Measurements from ENCODE around the gene RASSF6.

The RASSF6 gene

DNA sequence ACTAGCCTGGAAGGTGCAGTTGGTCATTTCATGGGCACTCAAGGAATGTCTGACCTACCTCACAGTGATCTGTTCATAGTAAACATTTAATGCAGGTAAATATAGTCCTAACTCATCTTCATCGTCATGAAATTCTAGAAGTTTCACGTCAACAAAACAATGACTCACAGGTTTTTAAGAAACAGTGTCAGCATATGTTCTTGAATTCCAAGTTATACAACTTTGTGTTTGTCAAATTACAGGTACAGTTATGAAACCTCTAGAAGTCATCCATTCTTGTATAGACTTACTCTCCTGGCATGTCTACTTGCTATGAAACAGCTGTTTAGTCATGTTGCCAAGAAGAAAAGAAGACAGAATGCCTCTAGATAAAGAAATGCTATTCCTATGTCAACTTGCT is 92.1 kb downstream of the RASSF6 start:
- Histone ChIP-seq H3K4me3 (ENCODE audit: low read length) (no peak overlapping the region), H3K36me3 (ENCODE audit: insufficient read depth, low read length) (no peaks in the 10 kb centered on the region), H2AFZ (ENCODE audit: low read depth, low read length) (no peak overlapping the region), H3K4me1 (ENCODE audit: insufficient read depth, low read length) (no peaks in the 10 kb centered on the region), H3K9me3 (ENCODE audit: low read length) (no peaks in the 10 kb centered on the region), H3K27me3 (ENCODE audit: insufficient read depth, low read length) (no peaks in the 10 kb centered on the region)

DNA sequence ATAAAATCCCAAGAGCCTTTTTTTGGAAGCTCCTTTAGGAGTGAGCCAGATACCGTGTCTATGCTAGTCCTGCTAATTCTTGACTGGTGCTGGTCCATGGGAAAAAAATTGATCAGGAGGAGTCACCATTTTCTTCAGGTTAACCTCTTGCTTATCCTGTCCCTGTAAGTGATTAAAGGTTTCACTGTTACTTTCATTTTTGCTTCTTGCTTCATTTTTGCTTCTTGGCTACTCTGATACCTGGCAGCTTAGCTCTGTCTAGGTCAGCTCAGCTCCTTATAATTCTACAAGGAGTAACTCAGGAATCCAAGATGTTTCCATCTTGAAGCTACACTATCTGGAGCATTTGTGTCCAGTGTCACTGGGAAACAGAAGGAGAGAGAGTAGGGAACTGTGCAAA is 93.0 kb downstream of the RASSF6 start:
- H2AFZ ChIP-seq (ENCODE audit: low read depth, low read length) = no peak overlapping the region
- no peaks in the 10 kb centered on the region for H3K4me1 ChIP-seq (ENCODE audit: insufficient read depth, low read length)
- no peaks in the 10 kb centered on the region for H3K27me3 ChIP-seq (ENCODE audit: insufficient read depth, low read length)
- no peaks in the 10 kb centered on the region for H3K9me3 ChIP-seq (ENCODE audit: low read length)
- H3K4me3 ChIP-seq (ENCODE audit: low read length) = no peak overlapping the region
- H3K36me3 ChIP-seq (ENCODE audit: insufficient read depth, low read length) = no peaks in the 10 kb centered on the region

DNA sequence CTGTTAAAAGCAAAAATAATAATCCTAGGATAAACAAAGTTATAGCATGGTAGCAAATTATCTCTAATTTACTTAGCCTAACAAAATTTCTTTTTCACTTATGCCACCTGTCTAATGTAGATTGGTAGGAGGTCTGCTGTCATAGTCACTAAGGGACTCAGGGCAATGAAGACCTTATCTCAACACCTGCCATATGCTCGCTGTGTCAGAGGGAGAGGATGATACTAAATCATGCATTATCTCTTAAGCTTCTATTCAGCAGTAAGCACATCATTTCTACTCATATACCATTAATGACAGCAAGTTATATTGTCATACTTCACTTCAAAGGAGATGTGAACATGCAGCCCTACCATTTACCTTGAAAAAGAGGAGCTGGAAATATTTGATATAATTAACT is 94.6 kb downstream of the RASSF6 start:
- Histone ChIP-seq H3K27me3 (ENCODE audit: insufficient read depth, low read length) (no peaks in the 10 kb centered on the region), H3K9me3 (ENCODE audit: low read length) (no peaks in the 10 kb centered on the region), H3K4me1 (ENCODE audit: insufficient read depth, low read length) (no peaks in the 10 kb centered on the region), H2AFZ (ENCODE audit: low read depth, low read length) (no peak overlapping the region), H3K4me3 (ENCODE audit: low read length) (no peak overlapping the region), H3K36me3 (ENCODE audit: insufficient read depth, low read length) (no peaks in the 10 kb centered on the region)

DNA sequence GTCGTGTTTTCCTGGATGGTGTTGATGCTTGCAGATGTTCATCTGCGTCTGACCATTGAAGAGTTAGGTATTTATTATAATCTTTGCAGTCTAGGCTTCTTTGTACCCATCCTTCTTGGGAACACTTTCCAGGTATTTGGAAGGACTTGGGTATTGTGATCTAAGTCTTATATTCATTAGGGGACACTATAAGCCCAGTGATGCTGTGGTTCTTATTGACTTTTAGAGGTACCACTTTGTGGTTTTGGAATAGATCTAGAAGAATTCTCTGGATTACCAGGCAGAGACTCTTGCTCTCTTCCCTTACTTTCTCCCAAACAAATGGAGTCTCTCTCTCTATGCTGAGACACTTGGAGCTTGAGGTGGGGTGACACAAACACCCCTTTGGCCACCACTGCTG is 97.1 kb downstream of the RASSF6 start:
- Histone ChIP-seq H2AFZ (ENCODE audit: low read depth, low read length) (no peak overlapping the region), H3K36me3 (ENCODE audit: insufficient read depth, low read length) (no peaks in the 10 kb centered on the region), H3K4me3 (ENCODE audit: low read length) (no peak overlapping the region), H3K4me1 (ENCODE audit: insufficient read depth, low read length) (no peaks in the 10 kb centered on the region), H3K27me3 (ENCODE audit: insufficient read depth, low read length) (no peaks in the 10 kb centered on the region), H3K9me3 (ENCODE audit: low read length) (no peaks in the 10 kb centered on the region)
